K562 (cell line): Measurements from ENCODE around the gene RPS6KA2. TPM values are rescaled to one million over a fixed set of nuclear protein-coding genes. Genes with fewer than 3 reads are reported as not detected.
A peak's percentile ranks its signal among the peaks of the same experiment; 100 is the strongest.

Experiments used
- C11orf30 ChIP-seq: fragments of 450-650 bp; IDR thresholded peaks from 2 replicates; pipeline ENCODE4 v1.6.1; 2016; ENCODE audit warnings: low read depth, mild to moderate bottlenecking
- CBFB ChIP-seq: sonication (generic); formaldehyde crosslinking; IDR thresholded peaks from 2 replicates; pipeline ENCODE4 v1.4.0; 2020; ENCODE audit warnings: mild to moderate bottlenecking, missing genetic modification reagents
- EGR1 ChIP-seq: fragments of 450-650 bp; conservative IDR thresholded peaks from 2 replicates; pipeline ENCODE4 v1.6.1; 2017; ENCODE audit warnings: mild to moderate bottlenecking
- ETS2 ChIP-seq: IDR thresholded peaks from 2 replicates; pipeline ENCODE4 v1.6.1; 2016; ENCODE audit warnings: borderline replicate concordance, missing genetic modification characterization, mild to moderate bottlenecking, moderate library complexity, missing compliant biosample characterization; ENCODE audit not compliant: poor library complexity, severe bottlenecking
- HMG20B ChIP-seq: fragments of 250-450 bp; sonication (Bioruptor Pico); IDR thresholded peaks from 2 replicates; pipeline ENCODE4 v1.5.0; 2021; ENCODE audit warnings: mild to moderate bottlenecking
- ILF3 ChIP-seq: fragments of 450-650 bp; IDR thresholded peaks from 2 replicates; pipeline ENCODE4 v1.6.1; 2018; ENCODE audit warnings: antibody characterized with exemption, mild to moderate bottlenecking, moderate library complexity, borderline replicate concordance
- JUND ChIP-seq, 2 experiments: IDR thresholded peaks; 2 replicates in 1 of 2; 3 replicates in 1 of 2; pipeline ENCODE4 v1.6.1; 2011; ENCODE audit warnings: borderline replicate concordance in 2 of 2, low read depth in 2 of 2, low read length in 2 of 2, improper control_type of control experiment in 1 of 2, missing biosample characterization in 1 of 2, missing genetic modification characterization in 1 of 2, missing genetic modification reagents in 1 of 2
- KAT8 ChIP-seq: fragments of 450-650 bp; IDR thresholded peaks from 2 replicates; pipeline ENCODE4 v1.6.1; 2016; ENCODE audit warnings: low read depth, mild to moderate bottlenecking
- KDM4B ChIP-seq, 2 experiments: fragments of 450-650 bp in 1 of 2; sonication (generic) in 1 of 2; IDR thresholded peaks; 2 replicates each; pipeline ENCODE4 v1.6.1; 2016 to 2017; ENCODE audit warnings: borderline replicate concordance in 2 of 2, antibody characterized with exemption in 1 of 2, low read depth in 1 of 2, mild to moderate bottlenecking in 1 of 2
- MBD1 ChIP-seq: fragments of 250-450 bp; sonication (Bioruptor Pico); IDR thresholded peaks from 2 replicates; pipeline ENCODE4 v1.8.0; 2022; ENCODE audit warnings: inconsistent platforms
- NELFE ChIP-seq: IDR thresholded peaks from 2 replicates; pipeline ENCODE4 v1.6.1; 2011; ENCODE audit warnings: mild to moderate bottlenecking; ENCODE audit not compliant: insufficient read depth, insufficient read length
- POLR2H ChIP-seq: IDR thresholded peaks from 2 replicates; pipeline ENCODE4 v1.6.1; 2016; ENCODE audit warnings: missing genetic modification characterization, low read depth, mild to moderate bottlenecking, control low read depth, missing compliant biosample characterization, moderate library complexity
- PURB ChIP-seq: sonication (generic); formaldehyde crosslinking; IDR thresholded peaks from 2 replicates; pipeline ENCODE4 v1.9.0; 2021; ENCODE audit warnings: low read depth, mild to moderate bottlenecking, missing genetic modification reagents
- SMAD3 ChIP-seq: fragments of 450-650 bp; formaldehyde crosslinking; conservative IDR thresholded peaks from 2 replicates; pipeline ENCODE4 v1.4.0; 2020; ENCODE audit warnings: mild to moderate bottlenecking
- SNIP1 ChIP-seq: fragments of 450-650 bp; IDR thresholded peaks from 2 replicates; pipeline ENCODE4 v1.7.1; 2017; ENCODE audit warnings: low read depth, mild to moderate bottlenecking
- TAL1 ChIP-seq: fragments of 450-650 bp; IDR thresholded peaks from 2 replicates; pipeline ENCODE4 v1.6.1; 2016; ENCODE audit warnings: mild to moderate bottlenecking
- U2AF2 ChIP-seq: fragments of 200-400 bp; formaldehyde crosslinking; optimal IDR thresholded peaks from 2 replicates; pipeline ENCODE3; 2017; ENCODE audit warnings: low read depth, mild to moderate bottlenecking, low read length
- ZBED1 ChIP-seq: IDR thresholded peaks from 2 replicates; pipeline ENCODE4 v1.6.1; 2014
- ZBTB12 ChIP-seq: fragments of 250-450 bp; sonication (Bioruptor Pico); IDR thresholded peaks from 2 replicates; pipeline ENCODE4 v1.4.0; 2020
- ZBTB33 ChIP-seq: sonication (generic); formaldehyde crosslinking; IDR thresholded peaks from 2 replicates; pipeline ENCODE4 v1.8.1; 2023; ENCODE audit warnings: mild to moderate bottlenecking, missing genetic modification reagents
- ZFP30 ChIP-seq: fragments of 250-450 bp; sonication (Bioruptor Pico); IDR thresholded peaks from 2 replicates; pipeline ENCODE4 v1.8.0; 2022; ENCODE audit warnings: moderate library complexity, mild to moderate bottlenecking, inconsistent platforms, borderline replicate concordance
- ZNF384 ChIP-seq: IDR thresholded peaks from 2 replicates; pipeline ENCODE4 v1.6.1; 2012; ENCODE audit warnings: low read depth, low read length, improper control_type of control experiment
- ZNF695 ChIP-seq: fragments of 450-650 bp; formaldehyde crosslinking; IDR thresholded peaks from 2 replicates; pipeline ENCODE4 v1.4.0; 2020; ENCODE audit warnings: mild to moderate bottlenecking, moderate library complexity
- ZNF764 ChIP-seq: fragments of 250-450 bp; sonication (Bioruptor Pico); IDR thresholded peaks from 2 replicates; pipeline ENCODE4 v1.4.0; 2020; ENCODE audit warnings: low read depth, mild to moderate bottlenecking, moderate library complexity
- ZNF766 ChIP-seq: fragments of 200-800 bp; sonication (Bioruptor generic); conservative IDR thresholded peaks from 2 replicates; pipeline ENCODE4 v1.6.1; 2016; ENCODE audit warnings: missing genetic modification characterization, missing compliant biosample characterization
- polyA plus RNA-seq, 8 experiments: library from polyadenylated mRNA; depleted of rRNA in 4 of 8; stranded (reverse) in 5 of 8; unstranded in 3 of 8; fragments of >200 nt; fragmentation: Nextera tagmentation in 2 of 8; fragmentation: Illumina TruSeq in 1 of 8; extraction: Ambion mirVana in 2 of 8; extraction: Trizol in 1 of 8; gene quantifications; 2 replicates each; pipeline versions ENCODE4 v1.2.1 to v1.2.3, GENCODE V29; 2011 to 2014; ENCODE audit warnings: inconsistent platforms in 1 of 8, missing spikeins in 1 of 8
- total RNA-seq, 7 experiments: library from RNA; depleted of rRNA in 6 of 7; stranded (reverse); fragments of >200 nt in 6 of 7; fragmentation: Illumina TruSeq in 2 of 7; extraction: Trizol in 2 of 7; gene quantifications; 2 replicates each; pipeline versions ENCODE4 v1.2.1 to v1.2.3, GENCODE V29; 2011 to 2021; ENCODE audit warnings: low replicate concordance in 1 of 7

Gene RPS6KA2
- total and polyA plus RNA-seq, 9 of the 15 experiments (the other 6 are each of a cell fraction or from before 2014, with no cell fraction given): 0.29 to 1.00 (median 0.53) TPM

- no peak for TF ChIP-seq KDM4B (IDR thresholded peaks at IDR 0.05; ENCODE audit: borderline replicate concordance in 2 of 2, low read depth in 1 of 2)
- TF ChIP-seq ZNF384: no peak
- no peak for TF ChIP-seq ZNF695
- TF ChIP-seq PURB (CRISPR knock-in tag): no peak
- TF ChIP-seq KAT8: no peak
- peak; percentile 72; the same call in 1 of the 2 replicates for TF ChIP-seq EGR1
- TF ChIP-seq ETS2: no peak
- TF ChIP-seq ZNF764 (CRISPR knock-in tag): peak; percentile 95
- no peak for TF ChIP-seq HMG20B (CRISPR knock-in tag)
- peak; percentile 29; the same call in 1 of the 2 replicates for TF ChIP-seq JUND (IDR thresholded peaks at IDR 0.05; ENCODE audit: borderline replicate concordance, low read depth, low read length)
- TF ChIP-seq JUND (tag; IDR thresholded peaks at IDR 0.05; ENCODE audit: borderline replicate concordance, low read depth, low read length): no peak; the same call in 2 of the 3 replicates
- TF ChIP-seq ZNF766 (CRISPR knock-in tag): 0 out of 2 replicates have a peak, but pooled peaks have one; percentile 42
- no peak for TF ChIP-seq SMAD3 (CRISPR knock-in tag)
- no peak for TF ChIP-seq ILF3
- peak; percentile 17; the same call in 1 of the 2 replicates for TF ChIP-seq CBFB
- TF ChIP-seq TAL1: no peak
- TF ChIP-seq POLR2H (tag): no peak
- no peak for TF ChIP-seq ZBED1
- no peak for TF ChIP-seq ZFP30 (CRISPR knock-in tag)
- no peak for TF ChIP-seq U2AF2
- no peak for TF ChIP-seq ZBTB12
- no peak for TF ChIP-seq C11orf30
- 0 out of 2 replicates have a peak, but pooled peaks have one; percentile 65 for TF ChIP-seq ZBTB33 (CRISPR knock-in tag)
- TF ChIP-seq NELFE: no peak
- TF ChIP-seq MBD1 (CRISPR knock-in tag): no peak
- no peak for TF ChIP-seq SNIP1
Observed at GRCh38 chr6:166381733-166382499, 245.1 kb downstream of the RPS6KA2 start (continued).
